HG03354 (cell line): ENCODE data around the gene MAFF.

Experiments used
- ATAC-seq: cut with Tn5 transposase; IDR thresholded peaks from one replicate; pipeline ENCODE4 v1.9.1; 2021; ENCODE audit warnings: mild to moderate bottlenecking; ENCODE audit not compliant: unreplicated experiment, poor library complexity, severe bottlenecking

Gene MAFF

DNA sequence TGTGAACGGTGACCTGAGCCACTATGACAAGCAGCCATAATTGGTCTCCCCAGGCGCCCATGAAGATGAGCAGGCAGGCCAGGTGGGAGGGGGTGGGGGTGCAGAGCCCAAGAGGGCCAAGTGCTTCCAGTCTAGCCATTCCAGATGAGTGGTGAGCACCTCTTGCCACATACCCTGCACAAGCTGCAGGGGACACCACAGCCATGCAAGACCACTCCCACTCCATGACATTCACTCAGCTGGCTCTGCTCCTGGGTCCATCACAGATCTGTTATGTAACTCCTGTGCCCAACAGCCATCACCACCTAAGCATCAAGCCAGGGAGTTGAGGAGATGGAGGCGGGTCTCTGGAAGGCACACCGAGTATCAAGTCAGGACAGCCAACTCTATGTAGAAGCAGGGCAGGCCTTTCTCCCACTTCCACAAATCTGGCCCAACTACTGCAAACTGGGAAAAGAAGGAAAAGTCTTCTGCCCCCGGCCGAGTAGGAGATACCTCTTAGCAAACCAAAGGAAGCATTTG, 62.6 kb downstream of the MAFF start:
- ATAC-seq = no peak
